HG02678 (cell line): ENCODE measurements around the gene KDM4B.
"Not testable (repeated sequence)": the region's sequence is repeated elsewhere in the genome, so short reads cannot be mapped to it uniquely, and the experiment has no call there.

Source experiments
- ATAC-seq: cut with Tn5 transposase; IDR thresholded peaks from one replicate; pipeline ENCODE4 v1.9.1; 2021; ENCODE audit warnings: mild to moderate bottlenecking, moderate library complexity; ENCODE audit not compliant: unreplicated experiment

Gene KDM4B

DNA sequence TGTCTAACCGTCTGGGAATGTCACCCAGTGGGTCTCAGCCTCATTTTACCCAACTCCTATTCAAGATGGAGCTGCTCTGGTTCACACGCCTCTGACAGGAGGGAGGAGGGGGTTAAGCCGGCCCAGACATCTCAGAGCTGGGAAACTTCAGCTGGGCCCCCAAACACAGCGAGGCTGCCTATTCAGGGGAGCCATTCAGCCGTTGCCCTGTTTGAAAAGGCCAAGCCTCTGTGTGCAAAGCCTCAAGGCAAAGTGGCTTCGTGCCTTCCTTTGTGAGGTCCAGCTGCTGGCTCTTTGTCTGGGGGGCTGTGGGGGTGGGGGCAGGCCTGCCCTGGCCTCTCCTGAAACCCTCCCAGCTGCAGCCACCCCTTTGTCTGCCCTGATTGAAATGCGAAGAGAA, 224.3 kb downstream of the KDM4B start:
- no peak for ATAC-seq

DNA sequence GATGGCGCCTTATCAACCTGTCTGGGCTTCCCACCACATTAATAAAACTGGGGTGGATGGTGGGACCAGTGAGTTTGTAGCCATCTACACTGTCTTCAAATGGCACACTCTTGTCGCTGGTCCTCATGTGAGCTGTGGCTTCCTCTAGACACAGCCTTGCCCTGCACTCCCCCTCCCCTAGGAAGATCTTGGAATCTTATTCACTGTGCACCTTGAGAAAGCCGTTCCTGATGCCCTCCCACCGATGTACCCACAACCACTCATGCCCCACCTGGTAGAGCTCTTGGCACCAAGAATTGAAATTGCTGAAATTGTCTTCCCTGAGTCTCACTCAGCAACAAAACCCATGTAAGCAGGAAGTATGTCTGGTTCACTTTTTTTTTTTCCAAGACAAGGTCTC, 225.7 kb downstream of the KDM4B start:
- no peak for ATAC-seq

DNA sequence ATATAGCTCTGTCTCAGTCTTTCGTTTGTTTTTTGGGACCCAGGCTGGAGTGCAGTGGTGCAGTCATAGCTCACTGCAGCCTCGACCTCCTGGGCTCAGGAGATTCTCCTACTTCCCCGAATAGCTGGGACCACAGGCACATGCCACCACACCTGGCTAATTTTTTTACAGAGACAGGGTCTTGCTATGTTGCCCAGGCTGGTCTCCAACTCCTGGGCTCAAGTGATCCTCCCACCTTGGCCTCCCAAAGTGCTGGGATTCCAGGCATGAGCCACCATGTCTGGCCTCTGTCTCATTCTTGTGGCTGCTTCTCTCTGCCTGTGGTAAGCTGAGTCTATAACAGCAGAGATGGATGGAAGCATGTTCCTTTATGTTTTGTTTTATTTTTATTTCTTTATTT, 226.7 kb downstream of the KDM4B start:
- ATAC-seq, result not testable (repeated sequence)

DNA sequence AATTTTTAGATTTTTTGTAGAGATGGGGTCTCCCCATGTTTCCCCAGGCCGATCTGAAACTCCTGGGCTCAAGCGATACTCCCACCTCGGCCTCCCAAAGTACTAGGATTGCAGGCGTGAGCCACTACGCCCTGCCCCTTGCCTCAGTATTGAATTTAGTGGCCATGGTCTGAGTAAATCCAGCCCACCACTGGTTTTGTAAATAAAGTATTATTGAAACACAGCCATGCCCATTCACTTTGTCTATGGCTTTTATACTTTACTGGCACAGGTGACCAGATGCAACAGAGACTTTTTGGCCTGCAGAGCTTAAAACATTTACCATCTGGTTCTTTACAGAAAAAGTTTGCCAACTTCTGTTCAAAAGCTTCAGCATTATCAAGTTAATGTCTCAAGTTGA, 227.9 kb downstream of the KDM4B start:
- no peak for ATAC-seq

DNA sequence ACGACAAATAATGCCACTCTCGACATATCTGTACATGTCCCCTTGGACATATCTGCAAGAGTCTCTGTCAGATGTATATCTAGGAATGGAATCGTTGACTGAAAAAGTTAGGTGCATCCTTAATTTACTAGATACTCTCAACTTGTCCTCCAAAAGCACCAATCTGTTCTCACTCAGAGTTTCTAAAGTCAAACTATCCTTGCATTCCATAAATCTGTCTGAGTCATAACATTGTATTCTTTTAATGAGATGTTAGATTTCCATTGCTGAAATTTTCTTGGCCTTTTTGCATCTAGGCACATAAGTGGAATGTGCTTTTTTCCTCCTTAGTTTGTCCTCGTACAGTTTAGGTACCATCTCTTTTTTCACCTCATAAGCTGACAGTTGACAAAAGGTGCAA, 231.9 kb downstream of the KDM4B start:
- ATAC-seq, result no peak

DNA sequence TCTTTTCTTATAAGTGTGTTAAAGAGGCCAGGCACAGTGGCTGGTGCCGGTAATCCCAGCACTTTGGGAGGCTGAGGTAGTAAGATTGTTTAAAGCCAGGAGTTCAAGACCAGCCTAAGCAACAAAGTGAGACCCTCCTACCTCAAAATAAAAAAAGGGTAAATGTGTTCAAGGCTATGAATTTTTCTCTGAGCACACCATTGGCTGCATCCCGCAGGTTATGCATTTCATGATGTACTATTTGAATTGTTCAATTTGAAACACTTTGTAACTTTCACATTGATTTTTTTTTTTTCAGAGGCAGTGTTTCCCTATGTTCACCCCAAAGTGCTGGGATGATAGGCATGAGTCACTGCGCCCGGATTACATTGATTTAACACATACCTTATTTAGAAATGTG, 233.6 kb downstream of the KDM4B start:
- ATAC-seq, result no peak
